ENCODE data around the gene AGAP1. TPM values are rescaled to one million over a fixed set of nuclear protein-coding genes. Genes with fewer than 3 reads are reported as not detected.

The AGAP1 gene
- total RNA-seq, 4 donors from 2014 or later = 33.7 to 39.9 (median 35.6) TPM

- no peaks in the 10 kb centered on the region for H3K9me3 ChIP-seq
- H3K36me3 ChIP-seq = no peaks in the 10 kb centered on the region
- TF ChIP-seq POLR2A (IDR thresholded peaks at IDR 0.05) = no peak
- no peak for TF ChIP-seq EP300 (IDR thresholded peaks at IDR 0.05)
- TF ChIP-seq CTCF (IDR thresholded peaks at IDR 0.05) = no peak
- H3K27ac ChIP-seq = no peak overlapping the region
- peaks cover 0 to 81% of the 10 kb centered on the region in 2 donors for H3K27me3 ChIP-seq
- H3K4me3 ChIP-seq = no peak overlapping the region
- H3K4me1 ChIP-seq = peaks cover 0 to 35% (median 13%) of the 10 kb centered on the region in 4 donors
- WGBS, 2 donors = 46 to 52% methylated on average over 20 of the region's 22 CpGs
- DNase-seq (ENCODE audit: low spot score in 2 of 2) = no peak
These were observed 666.7 kb downstream of the AGAP1 start for GRCh38 chr2:236160366-236161081.

GRCh38 chr2:236161082-236161462 is 667.2 kb downstream of the AGAP1 start:
- 63 to 70% methylated on average over 10 to 11 of the region's 15 CpGs for WGBS, 2 donors
- Histone ChIP-seq H3K4me3 (no peak overlapping the region), H3K27ac (no peak overlapping the region), H3K27me3 (peaks cover 0 to 86% of the 10 kb centered on the region in 2 donors), H3K36me3 (no peaks in the 10 kb centered on the region), H3K9me3 (no peaks in the 10 kb centered on the region), H3K4me1 (peaks cover 0 to 40% (median 13%) of the 10 kb centered on the region in 4 donors)
- no peak for TF ChIP-seq POLR2A (IDR thresholded peaks at IDR 0.05)
- TF ChIP-seq EP300 (IDR thresholded peaks at IDR 0.05) = no peak
- TF ChIP-seq CTCF (IDR thresholded peaks at IDR 0.05) = no peak
- DNase-seq (ENCODE audit: low spot score in 2 of 2) = no peak

GRCh38 chr2:236161531-236161930 is 667.7 kb downstream of the AGAP1 start:
- DNase-seq (ENCODE audit: low spot score in 2 of 2) = no peak
- peaks cover 0 to 91% of the 10 kb centered on the region in 2 donors for H3K27me3 ChIP-seq
- H3K36me3 ChIP-seq = no peaks in the 10 kb centered on the region
- no peak overlapping the region for H3K27ac ChIP-seq
- peaks cover 0 to 45% (median 16%) of the 10 kb centered on the region in 4 donors for H3K4me1 ChIP-seq
- H3K4me3 ChIP-seq = no peak overlapping the region
- TF ChIP-seq POLR2A (IDR thresholded peaks at IDR 0.05) (no peak), EP300 (IDR thresholded peaks at IDR 0.05) (no peak), CTCF (IDR thresholded peaks at IDR 0.05) (no peak)
- no peaks in the 10 kb centered on the region for H3K9me3 ChIP-seq
- 82 to 97% methylated on average over 12 of the region's 12 CpGs for WGBS, 2 donors

GRCh38 chr2:236162031-236162845 is 668.4 kb downstream of the AGAP1 start:
- H3K27ac ChIP-seq = no peak overlapping the region
- H3K27me3 ChIP-seq = peaks cover 0 to 98% of the 10 kb centered on the region in 2 donors
- H3K9me3 ChIP-seq = no peaks in the 10 kb centered on the region
- H3K4me1 ChIP-seq = peaks cover 0 to 52% (median 23%) of the 10 kb centered on the region in 4 donors
- no peak for DNase-seq (ENCODE audit: low spot score in 2 of 2)
- no peak for TF ChIP-seq CTCF (IDR thresholded peaks at IDR 0.05)
- no peak for TF ChIP-seq EP300 (IDR thresholded peaks at IDR 0.05)
- no peak for TF ChIP-seq POLR2A (IDR thresholded peaks at IDR 0.05)
- no peaks in the 10 kb centered on the region for H3K36me3 ChIP-seq
- no peak overlapping the region for H3K4me3 ChIP-seq
- 56 to 62% methylated on average over 16 of the region's 16 CpGs for WGBS, 2 donors
